GM03348 (cell line): ENCODE measurements around the gene PYHIN1.

Experiments
- DNase-seq: peaks from one replicate; pipeline ENCODE4 v3.0.0; 2012; ENCODE audit warnings: low spot score

The PYHIN1 gene

GRCh38 chr1:158931055-158931737 lies at the start of gene PYHIN1:
TSS of gene PYHIN1 (plus strand) at chr1:158931552. CDS start at chr1:158936911, 5,359 bp downstream.
- no peak for DNase-seq

- no peak for DNase-seq
Measured at GRCh38 chr1:158893654-158894053, 37.7 kb upstream of the PYHIN1 start.

- DNase-seq, result no peak
Measured at GRCh38 chr1:158898722-158899121, 32.6 kb upstream of the PYHIN1 start.

- DNase-seq, result no peak
Measured at GRCh38 chr1:158901623-158902022, 29.7 kb upstream of the PYHIN1 start.

GRCh38 chr1:158916085-158916484 lies 15.3 kb upstream of the PYHIN1 start:
- no peak for DNase-seq

GRCh38 chr1:158924677-158925076 lies 6.7 kb upstream of the PYHIN1 start:
- no peak for DNase-seq

GRCh38 chr1:158930504-158930903 lies 848 bp upstream of the PYHIN1 start:
- DNase-seq, result no peak

GRCh38 chr1:158932171-158932570 lies 819 bp downstream of the PYHIN1 start:
- DNase-seq, result no peak

- DNase-seq, result no peak
Measured at GRCh38 chr1:158933621-158934020, 2.3 kb downstream of the PYHIN1 start.

- no peak for DNase-seq
Measured at GRCh38 chr1:158939180-158939579, 7.8 kb downstream of the PYHIN1 start.

GRCh38 chr1:158941317-158941716 lies 10.0 kb downstream of the PYHIN1 start:
- no peak for DNase-seq

- DNase-seq, result no peak
Measured at GRCh38 chr1:158942490-158942889, 11.1 kb downstream of the PYHIN1 start.

- no peak for DNase-seq
Measured at GRCh38 chr1:158943059-158943458, 11.7 kb downstream of the PYHIN1 start.

GRCh38 chr1:158945061-158945460 lies 13.7 kb downstream of the PYHIN1 start:
- DNase-seq, result no peak

GRCh38 chr1:158946785-158947184 lies 15.4 kb downstream of the PYHIN1 start:
- no peak for DNase-seq

GRCh38 chr1:158951956-158952355 lies 20.6 kb downstream of the PYHIN1 start:
- DNase-seq, result no peak

- DNase-seq, result no peak
Measured at GRCh38 chr1:158952416-158952815, 21.1 kb downstream of the PYHIN1 start.

GRCh38 chr1:158961178-158961577 lies 29.8 kb downstream of the PYHIN1 start:
- DNase-seq, result no peak

GRCh38 chr1:158962983-158963382 lies 31.6 kb downstream of the PYHIN1 start:
- DNase-seq, result no peak

GRCh38 chr1:158969166-158969565 lies 37.8 kb downstream of the PYHIN1 start:
- no peak for DNase-seq

- DNase-seq, result no peak
Measured at GRCh38 chr1:158969855-158970254, 38.5 kb downstream of the PYHIN1 start.

- DNase-seq, result no peak
Measured at GRCh38 chr1:158972841-158973240, 41.5 kb downstream of the PYHIN1 start.

GRCh38 chr1:158976219-158976618 lies 44.9 kb downstream of the PYHIN1 start:
- no peak for DNase-seq

GRCh38 chr1:158978730-158979129 lies 47.4 kb downstream of the PYHIN1 start:
- no peak for DNase-seq
